ENCODE measurements around the gene SLC22A4. TPM values are rescaled to one million over a fixed set of nuclear protein-coding genes. Genes with fewer than 3 reads are reported as not detected.

The SLC22A4 gene
- total RNA-seq, 1 experiment from 2014 or later = 0.72 TPM

- no peak overlapping the region for H3K4ac ChIP-seq (ENCODE audit: low read depth, low read length)
- Mint-ChIP-seq H3K27ac (no peak overlapping the region), H3K36me3 (ENCODE audit: insufficient read depth in 1 of 3, low read depth in 3 of 3) (no peaks in the 10 kb centered on the region), H3K27me3 (ENCODE audit: low read depth) (peaks cover 26% of the 10 kb centered on the region), H3K4me3 (no peak overlapping the region), H3K9me3 (no peaks in the 10 kb centered on the region; a peak in 1 of 5 replicates), H3K4me1 (peaks cover 20% of the 10 kb centered on the region in 2 experiments)
- no peaks in the 10 kb centered on the region for H4K20me1 ChIP-seq (ENCODE audit: control insufficient read depth, insufficient read depth, insufficient read length)
- H3K4me1 ChIP-seq (ENCODE audit: insufficient read depth, low read length) = no peaks in the 10 kb centered on the region
- H3K18ac ChIP-seq (ENCODE audit: insufficient read length, low read depth, low read length) = no peak overlapping the region
- no peak for DNase-seq
- H3K14ac ChIP-seq (ENCODE audit: insufficient read depth, low read length) = no peak overlapping the region
- H2BK20ac ChIP-seq (ENCODE audit: low read depth, low read length, poor library complexity, severe bottlenecking) = no peak overlapping the region
- no peak overlapping the region for H2AFZ ChIP-seq (ENCODE audit: low read length)
- H3K9ac ChIP-seq (ENCODE audit: extremely low read depth, insufficient read length, low read length) = no peak overlapping the region
- no peak overlapping the region for H3K23ac ChIP-seq (ENCODE audit: insufficient read length, low read depth, low read length)
- no peak overlapping the region for H2BK5ac ChIP-seq (ENCODE audit: insufficient read length, low read length)
- H3K56ac ChIP-seq (ENCODE audit: insufficient read length, low read depth, low read length) = no peak overlapping the region
- no peak overlapping the region for H2BK15ac ChIP-seq (ENCODE audit: low read depth, low read length)
- peaks cover 3% of the 10 kb centered on the region; the same call in 1 of the 2 replicates for H3K27me3 ChIP-seq (ENCODE audit: insufficient read depth, low read length)
- H3K9me3 ChIP-seq (ENCODE audit: control insufficient read depth, low read depth, low read length) = no peaks in the 10 kb centered on the region
- H2AK5ac ChIP-seq (ENCODE audit: insufficient read length, low read length) = no peak overlapping the region
- no peaks in the 10 kb centered on the region for H3K79me1 ChIP-seq (ENCODE audit: insufficient read depth, low read depth, low read length, poor library complexity, severe bottlenecking)
- H3K23me2 ChIP-seq (ENCODE audit: insufficient read length, low read depth, low read length, poor library complexity, severe bottlenecking) = peaks cover 18% of the 10 kb centered on the region
- WGBS (ENCODE audit: extremely low coverage, insufficient read length, low lambda C conversion rate) = no CpG with 5 or more reads among the region's 8 CpGs
- H2BK12ac ChIP-seq (ENCODE audit: insufficient read length, low read depth, low read length) = no peak overlapping the region
- no peak overlapping the region for H4K8ac ChIP-seq (replicated peaks; ENCODE audit: insufficient read length, low read depth, low read length)
- no peak overlapping the region for H3T11ph ChIP-seq (ENCODE audit: low read length)
- H2BK120ac ChIP-seq (ENCODE audit: low read depth, low read length, poor library complexity, severe bottlenecking) = no peak overlapping the region
- H4K91ac ChIP-seq (ENCODE audit: insufficient read length, low read depth, low read length) = no peak overlapping the region
- no peak for TF ChIP-seq CTCF (conservative IDR thresholded peaks at IDR 0.05)
- no peak overlapping the region for H4K5ac ChIP-seq (ENCODE audit: insufficient read length, low read depth, low read length)
- no peak overlapping the region for H3K27ac ChIP-seq (ENCODE audit: insufficient read length, low read depth, low read length)
- H3K79me2 ChIP-seq (ENCODE audit: insufficient read depth, low read length) = no peaks in the 10 kb centered on the region
- H3K4me2 ChIP-seq (ENCODE audit: insufficient read depth, insufficient read length, low read length) = no peak overlapping the region
Measured at GRCh38 chr5:132296412-132297016, 2.3 kb downstream of the SLC22A4 start.

Measured in H9 (cell line).